H1 (cell line): ENCODE measurements around the gene NID2.
A peak's percentile ranks its signal among the peaks of the same experiment; 100 is the strongest.

Experiments
- EP300 ChIP-seq, 2 experiments: IDR thresholded peaks; 1 replicate in 1 of 2; 2 replicates in 1 of 2; pipeline ENCODE4 v1.6.1; 2011 to 2012; ENCODE audit warnings: low read depth in 2 of 2, low read length in 2 of 2, mild to moderate bottlenecking in 2 of 2, borderline replicate concordance in 1 of 2, inconsistent platforms in 1 of 2, moderate library complexity in 1 of 2
- EZH2 ChIP-seq: fragments of 200-600 bp; sonication (generic); IDR thresholded peaks from 2 replicates; pipeline ENCODE4 v1.7.1; 2012; ENCODE audit warnings: low read depth, mild to moderate bottlenecking, moderate library complexity, low read length, inconsistent platforms; ENCODE audit not compliant: severe bottlenecking
- KDM1A ChIP-seq: fragments of 200-600, 300-600 bp; sonication (generic); IDR thresholded peaks from 2 replicates; pipeline ENCODE4 v1.7.1; 2016; ENCODE audit warnings: mild to moderate bottlenecking, low read length, borderline replicate concordance
- POLR2A ChIP-seq, 2 experiments: IDR thresholded peaks; 1 replicate in 1 of 2; 2 replicates in 1 of 2; pipeline ENCODE4 v1.6.1; 2011; ENCODE audit warnings: low read depth in 2 of 2, low read length in 2 of 2, mild to moderate bottlenecking in 2 of 2; ENCODE audit errors: control extremely low read depth in 1 of 2
- RAD21 ChIP-seq, 2 experiments: IDR thresholded peaks in 1 of 2; conservative IDR thresholded peaks in 1 of 2; 2 replicates each; pipeline ENCODE4 v1.6.1; 2011; ENCODE audit warnings: low read depth in 2 of 2, low read length in 2 of 2, improper control_type of control experiment in 1 of 2, inconsistent platforms in 1 of 2, mild to moderate bottlenecking in 1 of 2, moderate library complexity in 1 of 2
- RNF2 ChIP-seq: fragments of 200-900, 300-1000 bp; sonication (generic); IDR thresholded peaks from 2 replicates; pipeline ENCODE4 v1.7.1; 2016; ENCODE audit warnings: borderline replicate concordance, low read depth, mild to moderate bottlenecking, antibody characterized with exemption, low read length; ENCODE audit not compliant: poor library complexity, severe bottlenecking; ENCODE audit errors: missing control alignments
- SAP30 ChIP-seq: fragments of 300-600 bp; sonication (generic); IDR thresholded peaks from 2 replicates; pipeline ENCODE4 v1.7.1; 2012; ENCODE audit warnings: low read length, moderate library complexity, mild to moderate bottlenecking, inconsistent platforms; ENCODE audit not compliant: insufficient read depth, insufficient replicate concordance
- SIN3A ChIP-seq, 2 experiments: IDR thresholded peaks in 1 of 2; conservative IDR thresholded peaks in 1 of 2; 2 replicates each; pipeline ENCODE4 v1.6.1; 2011 to 2012; ENCODE audit warnings: low read length in 2 of 2, improper control_type of control experiment in 1 of 2, low read depth in 1 of 2, mild to moderate bottlenecking in 1 of 2
- SUZ12 ChIP-seq: fragments of 200-600 bp; sonication (generic); IDR thresholded peaks from 2 replicates; pipeline ENCODE4 v1.6.1; 2012; ENCODE audit warnings: mild to moderate bottlenecking, inconsistent platforms, low read length, moderate library complexity, mixed read lengths
- TAF1 ChIP-seq: IDR thresholded peaks from 2 replicates; pipeline ENCODE4 v1.6.1; 2011; ENCODE audit warnings: mild to moderate bottlenecking, low read depth, low read length
- TBP ChIP-seq: IDR thresholded peaks from 2 replicates; pipeline ENCODE4 v1.6.1; 2011; ENCODE audit warnings: low read depth, low read length, improper control_type of control experiment
- USF2 ChIP-seq: IDR thresholded peaks from 2 replicates; pipeline ENCODE4 v1.6.1; 2011; ENCODE audit warnings: low read length, improper control_type of control experiment
- TF ChIP-seq, protein P1 (sequence below), 3 experiments: IDR thresholded peaks; 1 replicate in 2 of 3; 2 replicates in 1 of 3; pipeline versions ENCODE4 v1.5.1 to v1.6.1; 2011; ENCODE audit warnings: low read length in 3 of 3, mild to moderate bottlenecking in 3 of 3, inconsistent platforms in 2 of 3, low read depth in 1 of 3, moderate library complexity in 1 of 3; ENCODE audit not compliant: insufficient read depth in 1 of 3; ENCODE audit errors: control extremely low read depth in 1 of 3

GRCh38 chr14:51979088-51979709, 89.7 kb downstream of the NID2 start:
- TF ChIP-seq, protein P1, sequence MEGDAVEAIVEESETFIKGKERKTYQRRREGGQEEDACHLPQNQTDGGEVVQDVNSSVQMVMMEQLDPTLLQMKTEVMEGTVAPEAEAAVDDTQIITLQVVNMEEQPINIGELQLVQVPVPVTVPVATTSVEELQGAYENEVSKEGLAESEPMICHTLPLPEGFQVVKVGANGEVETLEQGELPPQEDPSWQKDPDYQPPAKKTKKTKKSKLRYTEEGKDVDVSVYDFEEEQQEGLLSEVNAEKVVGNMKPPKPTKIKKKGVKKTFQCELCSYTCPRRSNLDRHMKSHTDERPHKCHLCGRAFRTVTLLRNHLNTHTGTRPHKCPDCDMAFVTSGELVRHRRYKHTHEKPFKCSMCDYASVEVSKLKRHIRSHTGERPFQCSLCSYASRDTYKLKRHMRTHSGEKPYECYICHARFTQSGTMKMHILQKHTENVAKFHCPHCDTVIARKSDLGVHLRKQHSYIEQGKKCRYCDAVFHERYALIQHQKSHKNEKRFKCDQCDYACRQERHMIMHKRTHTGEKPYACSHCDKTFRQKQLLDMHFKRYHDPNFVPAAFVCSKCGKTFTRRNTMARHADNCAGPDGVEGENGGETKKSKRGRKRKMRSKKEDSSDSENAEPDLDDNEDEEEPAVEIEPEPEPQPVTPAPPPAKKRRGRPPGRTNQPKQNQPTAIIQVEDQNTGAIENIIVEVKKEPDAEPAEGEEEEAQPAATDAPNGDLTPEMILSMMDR (IDR thresholded peaks at IDR 0.05; ENCODE audit: control extremely low read depth in 1 of 3, insufficient read depth in 1 of 3, low read depth in 1 of 3, low read length in 3 of 3) = peak; percentile 76 to 95 (median 77)
- no peak for TF ChIP-seq SUZ12
- TF ChIP-seq TBP = no peak
- no peak for TF ChIP-seq SAP30
- no peak for TF ChIP-seq SIN3A (conservative IDR thresholded peaks at IDR 0.05 in 1 of 2, IDR thresholded peaks at IDR 0.05 in 1 of 2; ENCODE audit: low read depth in 1 of 2, low read length in 2 of 2)
- no peak for TF ChIP-seq TAF1
- TF ChIP-seq EP300 (IDR thresholded peaks at IDR 0.05; ENCODE audit: borderline replicate concordance in 1 of 2, low read depth in 2 of 2, low read length in 2 of 2) = no peak
- no peak for TF ChIP-seq KDM1A
- TF ChIP-seq USF2 = no peak
- no peak for TF ChIP-seq RNF2
- peak; percentile 84 to 88 for TF ChIP-seq RAD21 (IDR thresholded peaks at IDR 0.05 in 1 of 2, conservative IDR thresholded peaks at IDR 0.05 in 1 of 2; ENCODE audit: low read depth in 2 of 2, low read length in 2 of 2)
- no peak for TF ChIP-seq POLR2A (IDR thresholded peaks at IDR 0.05; ENCODE audit: control extremely low read depth in 1 of 2, low read depth in 2 of 2, low read length in 2 of 2)
- TF ChIP-seq EZH2 = no peak
